Measurements from ENCODE around the gene MCC.

GRCh38 chr5:113103330-113103729 is 384.9 kb downstream of the MCC start:
- TF ChIP-seq TCF12 (IDR thresholded peaks at IDR 0.05; ENCODE audit: low read depth) (no peak), RAD21 (IDR thresholded peaks at IDR 0.05; ENCODE audit: low read depth) (no peak), CREB1 (IDR thresholded peaks at IDR 0.05; ENCODE audit: low read depth) (no peak), YY1 (IDR thresholded peaks at IDR 0.05; ENCODE audit: low read depth) (no peak), CEBPB (IDR thresholded peaks at IDR 0.05) (no peak), EP300 (IDR thresholded peaks at IDR 0.05; ENCODE audit: borderline replicate concordance) (no peak), EGR1 (IDR thresholded peaks at IDR 0.05) (no peak), TAF1 (IDR thresholded peaks at IDR 0.05; ENCODE audit: low read depth) (no peak)
- TF ChIP-seq, protein P1, sequence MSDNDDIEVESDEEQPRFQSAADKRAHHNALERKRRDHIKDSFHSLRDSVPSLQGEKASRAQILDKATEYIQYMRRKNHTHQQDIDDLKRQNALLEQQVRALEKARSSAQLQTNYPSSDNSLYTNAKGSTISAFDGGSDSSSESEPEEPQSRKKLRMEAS (IDR thresholded peaks at IDR 0.05): no peak
- TF ChIP-seq, protein P2, sequence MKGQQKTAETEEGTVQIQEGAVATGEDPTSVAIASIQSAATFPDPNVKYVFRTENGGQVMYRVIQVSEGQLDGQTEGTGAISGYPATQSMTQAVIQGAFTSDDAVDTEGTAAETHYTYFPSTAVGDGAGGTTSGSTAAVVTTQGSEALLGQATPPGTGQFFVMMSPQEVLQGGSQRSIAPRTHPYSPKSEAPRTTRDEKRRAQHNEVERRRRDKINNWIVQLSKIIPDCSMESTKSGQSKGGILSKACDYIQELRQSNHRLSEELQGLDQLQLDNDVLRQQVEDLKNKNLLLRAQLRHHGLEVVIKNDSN (IDR thresholded peaks at IDR 0.05): no peak
- TF ChIP-seq, protein P3, sequence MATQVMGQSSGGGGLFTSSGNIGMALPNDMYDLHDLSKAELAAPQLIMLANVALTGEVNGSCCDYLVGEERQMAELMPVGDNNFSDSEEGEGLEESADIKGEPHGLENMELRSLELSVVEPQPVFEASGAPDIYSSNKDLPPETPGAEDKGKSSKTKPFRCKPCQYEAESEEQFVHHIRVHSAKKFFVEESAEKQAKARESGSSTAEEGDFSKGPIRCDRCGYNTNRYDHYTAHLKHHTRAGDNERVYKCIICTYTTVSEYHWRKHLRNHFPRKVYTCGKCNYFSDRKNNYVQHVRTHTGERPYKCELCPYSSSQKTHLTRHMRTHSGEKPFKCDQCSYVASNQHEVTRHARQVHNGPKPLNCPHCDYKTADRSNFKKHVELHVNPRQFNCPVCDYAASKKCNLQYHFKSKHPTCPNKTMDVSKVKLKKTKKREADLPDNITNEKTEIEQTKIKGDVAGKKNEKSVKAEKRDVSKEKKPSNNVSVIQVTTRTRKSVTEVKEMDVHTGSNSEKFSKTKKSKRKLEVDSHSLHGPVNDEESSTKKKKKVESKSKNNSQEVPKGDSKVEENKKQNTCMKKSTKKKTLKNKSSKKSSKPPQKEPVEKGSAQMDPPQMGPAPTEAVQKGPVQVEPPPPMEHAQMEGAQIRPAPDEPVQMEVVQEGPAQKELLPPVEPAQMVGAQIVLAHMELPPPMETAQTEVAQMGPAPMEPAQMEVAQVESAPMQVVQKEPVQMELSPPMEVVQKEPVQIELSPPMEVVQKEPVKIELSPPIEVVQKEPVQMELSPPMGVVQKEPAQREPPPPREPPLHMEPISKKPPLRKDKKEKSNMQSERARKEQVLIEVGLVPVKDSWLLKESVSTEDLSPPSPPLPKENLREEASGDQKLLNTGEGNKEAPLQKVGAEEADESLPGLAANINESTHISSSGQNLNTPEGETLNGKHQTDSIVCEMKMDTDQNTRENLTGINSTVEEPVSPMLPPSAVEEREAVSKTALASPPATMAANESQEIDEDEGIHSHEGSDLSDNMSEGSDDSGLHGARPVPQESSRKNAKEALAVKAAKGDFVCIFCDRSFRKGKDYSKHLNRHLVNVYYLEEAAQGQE (IDR thresholded peaks at IDR 0.05; ENCODE audit: low read depth): no peak

All from Ishikawa (cell line).